Skeletal muscle tissue (tissue), 4 donors: ENCODE data around the gene TSLP. TPM values are rescaled to one million over a fixed set of nuclear protein-coding genes. Genes with fewer than 3 reads are reported as not detected.

Source experiments
- H3K27ac ChIP-seq: one replicate; pipeline ENCODE4 v1.7.0; 2013; ENCODE audit warnings: mild to moderate bottlenecking, low read depth, low read length, inconsistent platforms
- H3K27me3 ChIP-seq, 3 donors: one replicate each; pipeline ENCODE4 v1.7.0; 2013; ENCODE audit warnings: low read length in 3 of 3; ENCODE audit not compliant: control insufficient read depth in 3 of 3, insufficient read depth in 3 of 3
- H3K36me3 ChIP-seq, 3 donors: one replicate each; pipeline ENCODE4 v1.7.0; 2013; ENCODE audit warnings: low read length in 3 of 3; ENCODE audit not compliant: control insufficient read depth in 3 of 3, insufficient read depth in 3 of 3
- H3K4me1 ChIP-seq, 3 donors: one replicate each; pipeline ENCODE4 v1.7.0; 2013; ENCODE audit warnings: low read length in 3 of 3, mild to moderate bottlenecking in 3 of 3; ENCODE audit not compliant: control insufficient read depth in 3 of 3, insufficient read depth in 3 of 3
- H3K4me3 ChIP-seq, 3 donors: one replicate each; pipeline ENCODE4 v1.7.0; 2013; ENCODE audit warnings: low read length in 3 of 3
- H3K9ac ChIP-seq, 3 donors: one replicate each; pipeline ENCODE4 v1.7.0; 2013; ENCODE audit warnings: low read length in 3 of 3, mild to moderate bottlenecking in 3 of 3, moderate library complexity in 2 of 3, low read depth in 1 of 3
- H3K9me3 ChIP-seq, 3 donors: one replicate each; pipeline ENCODE4 v1.7.0; 2013; ENCODE audit warnings: low read length in 3 of 3; ENCODE audit not compliant: control insufficient read depth in 3 of 3
- total RNA-seq: library from RNA; depleted of rRNA; stranded (reverse); fragments of >200 nt; gene quantifications from one replicate; pipeline ENCODE4 v1.2.3, GENCODE V29; 2014
- donor health status: Osteomylitis.

Gene TSLP
- total RNA-seq, 1 donor from 2014 or later: under 0.01 TPM

DNA sequence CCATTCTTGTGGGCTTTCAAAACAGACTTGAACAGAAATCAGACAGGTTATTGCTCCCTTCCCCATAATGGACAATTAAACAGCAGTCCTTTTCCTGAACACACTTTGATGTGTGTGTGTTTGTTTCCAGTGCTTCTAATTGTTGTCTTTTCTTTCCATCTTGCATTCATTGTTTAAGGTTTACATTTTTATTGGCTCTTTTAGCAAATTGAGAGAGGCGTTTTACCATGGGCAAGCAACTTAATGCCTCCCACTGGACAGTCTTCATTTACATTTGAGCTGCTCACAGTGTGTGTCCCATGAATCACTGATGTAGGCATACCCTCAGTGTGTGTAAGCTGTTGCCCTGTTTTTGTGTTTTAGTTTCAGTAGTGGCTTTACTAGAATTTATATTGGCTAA is 45.6 kb downstream of the TSLP start:
- no peak overlapping the region for H3K4me3 ChIP-seq
- no peak overlapping the region for H3K27ac ChIP-seq
- no peak overlapping the region for H3K9ac ChIP-seq
- H3K4me1 ChIP-seq: no peaks in the 10 kb centered on the region
- H3K27me3 ChIP-seq: no peaks in the 10 kb centered on the region
- H3K36me3 ChIP-seq: peaks cover 12 to 54% (median 38%) of the 10 kb centered on the region in 3 donors
- no peaks in the 10 kb centered on the region for H3K9me3 ChIP-seq

DNA sequence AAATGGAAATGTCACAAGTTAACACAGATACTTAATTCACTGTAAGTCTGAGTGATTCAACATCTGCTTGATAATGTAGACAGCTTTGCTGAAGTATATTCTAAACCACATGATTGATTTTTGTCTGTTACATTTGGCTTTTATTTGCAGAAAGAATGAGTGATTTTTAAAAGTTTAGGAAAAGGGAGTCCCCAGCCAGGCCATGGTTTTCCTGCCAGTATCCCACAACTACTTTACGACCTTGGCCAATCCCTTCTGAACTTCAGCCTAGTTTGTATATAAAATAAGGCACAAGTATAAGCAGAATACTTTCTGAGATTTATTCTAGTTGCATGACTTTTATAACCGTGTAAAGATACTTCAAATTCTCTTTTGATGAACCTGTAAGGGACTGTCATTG is 47.7 kb downstream of the TSLP start:
- Histone ChIP-seq H3K27ac (no peak overlapping the region), H3K36me3 (peaks cover 17 to 61% (median 41%) of the 10 kb centered on the region in 3 donors), H3K27me3 (no peaks in the 10 kb centered on the region), H3K4me1 (no peaks in the 10 kb centered on the region), H3K4me3 (no peak overlapping the region), H3K9ac (no peak overlapping the region), H3K9me3 (no peaks in the 10 kb centered on the region)

DNA sequence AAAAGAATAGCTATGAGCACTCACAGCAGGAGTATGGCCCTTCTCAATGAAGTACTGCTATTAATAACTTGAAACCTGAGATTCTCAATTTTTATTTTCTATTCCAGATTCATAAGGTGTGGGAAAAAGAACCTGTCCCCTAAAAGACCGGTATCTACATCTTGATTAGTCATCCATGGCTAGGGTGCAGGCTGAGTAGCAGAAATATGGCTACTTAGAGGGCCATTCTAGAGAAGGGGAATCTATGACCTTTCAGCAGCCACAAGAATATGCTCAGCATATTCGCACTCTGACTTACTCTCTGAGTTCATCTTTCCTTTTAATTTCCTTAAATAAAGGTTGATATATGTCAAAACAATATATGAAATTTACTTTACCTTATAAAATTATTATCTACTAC is 48.3 kb downstream of the TSLP start:
- Histone ChIP-seq H3K9me3 (no peaks in the 10 kb centered on the region), H3K4me1 (no peaks in the 10 kb centered on the region), H3K27me3 (no peaks in the 10 kb centered on the region), H3K27ac (no peak overlapping the region), H3K36me3 (peaks cover 17 to 62% (median 42%) of the 10 kb centered on the region in 3 donors), H3K4me3 (no peak overlapping the region), H3K9ac (no peak overlapping the region)

DNA sequence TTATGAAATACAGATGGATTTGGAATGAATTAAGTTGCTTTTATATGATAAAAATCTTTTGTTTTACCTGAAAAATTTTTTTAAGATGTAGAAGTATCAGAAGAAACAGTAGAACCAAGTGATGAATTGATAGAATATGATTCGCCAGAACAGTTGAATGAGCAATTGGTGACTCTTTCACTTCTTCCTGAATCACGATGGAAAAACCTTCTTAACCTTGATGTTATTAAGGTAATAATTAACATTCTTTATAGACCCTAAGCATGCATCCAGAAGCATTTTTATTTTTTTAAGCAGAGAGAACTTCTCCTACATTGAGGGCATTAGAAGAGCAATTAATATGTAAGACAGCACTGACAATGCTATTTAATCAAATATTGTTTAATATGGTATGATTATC is 49.4 kb downstream of the TSLP start:
- Histone ChIP-seq H3K27ac (no peak overlapping the region), H3K27me3 (no peaks in the 10 kb centered on the region), H3K4me3 (no peak overlapping the region), H3K9me3 (no peaks in the 10 kb centered on the region), H3K4me1 (no peaks in the 10 kb centered on the region), H3K9ac (no peak overlapping the region), H3K36me3 (peaks cover 21 to 68% (median 51%) of the 10 kb centered on the region in 3 donors)

DNA sequence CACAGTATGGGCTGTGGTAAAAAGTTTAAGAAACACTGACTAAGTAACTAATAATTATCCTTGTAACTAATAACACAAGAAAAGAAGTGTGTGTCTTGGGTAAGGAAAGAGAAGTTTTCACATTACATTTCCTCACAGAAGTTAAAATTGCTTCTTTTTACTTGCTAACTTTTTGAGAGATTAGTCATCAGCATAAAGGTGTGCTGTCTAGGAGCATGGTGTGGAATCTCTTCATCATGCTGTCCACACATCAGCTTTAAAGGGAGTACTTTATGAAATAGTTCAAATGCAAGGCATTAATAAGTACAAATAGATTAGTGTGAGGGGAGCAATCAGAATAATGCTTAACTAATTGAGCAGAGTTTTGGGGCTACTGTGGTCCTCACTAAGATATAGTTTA is 50.4 kb downstream of the TSLP start:
- Histone ChIP-seq H3K27ac (no peak overlapping the region), H3K9me3 (no peaks in the 10 kb centered on the region), H3K4me3 (no peak overlapping the region), H3K36me3 (peaks cover 21 to 67% (median 57%) of the 10 kb centered on the region in 3 donors), H3K9ac (no peak overlapping the region), H3K27me3 (no peaks in the 10 kb centered on the region), H3K4me1 (no peaks in the 10 kb centered on the region)

DNA sequence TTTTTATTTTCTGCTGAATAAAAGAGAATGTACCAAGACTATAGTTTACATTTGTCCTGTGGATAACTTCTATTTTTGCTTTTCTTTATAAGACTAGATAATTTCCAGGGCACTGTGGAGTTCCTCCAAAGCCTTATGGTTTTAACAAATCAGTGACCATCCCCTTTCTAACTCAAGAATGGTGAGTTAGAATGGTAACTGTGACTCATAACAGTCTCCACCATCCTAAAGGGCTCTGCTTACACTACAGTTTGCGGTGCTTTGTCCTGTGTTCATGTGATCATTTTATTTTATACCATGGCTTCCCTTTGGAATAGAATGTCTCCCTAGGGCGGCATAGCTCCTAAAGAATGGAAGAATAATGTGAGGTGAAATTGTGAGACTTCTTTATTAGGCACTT is 50.9 kb downstream of the TSLP start:
- no peak overlapping the region for H3K4me3 ChIP-seq

DNA sequence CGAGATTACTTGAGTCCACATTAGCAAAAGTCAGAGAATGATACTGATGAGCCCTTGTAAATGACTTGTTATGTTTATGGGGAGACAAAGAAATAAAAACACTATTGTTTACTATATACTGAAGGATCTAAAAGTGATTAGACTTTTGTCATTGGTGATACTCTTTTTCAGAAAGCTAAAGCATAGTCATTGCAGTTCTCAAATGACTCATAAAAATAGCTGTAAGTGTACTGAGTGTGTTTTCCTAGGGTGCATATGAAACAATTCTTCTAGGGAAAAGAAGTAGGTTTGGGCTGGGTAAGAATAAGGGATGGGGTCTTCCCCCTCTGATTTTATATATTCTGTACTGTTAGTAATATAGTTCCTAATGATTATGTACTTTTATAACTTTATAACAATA is 53.3 kb downstream of the TSLP start:
- H3K36me3 ChIP-seq: peaks cover 21 to 58% (median 56%) of the 10 kb centered on the region in 3 donors
- no peak overlapping the region for H3K4me3 ChIP-seq
- no peaks in the 10 kb centered on the region for H3K4me1 ChIP-seq
- H3K27me3 ChIP-seq: no peaks in the 10 kb centered on the region
- no peak overlapping the region for H3K9ac ChIP-seq
- H3K27ac ChIP-seq: no peak overlapping the region
- H3K9me3 ChIP-seq: no peaks in the 10 kb centered on the region

More for the DNA sequence above, 50.9 kb downstream of the TSLP start:
- H3K27ac ChIP-seq: no peak overlapping the region
- peaks cover 23 to 65% (median 59%) of the 10 kb centered on the region in 3 donors for H3K36me3 ChIP-seq
- H3K9me3 ChIP-seq: no peaks in the 10 kb centered on the region
- no peaks in the 10 kb centered on the region for H3K4me1 ChIP-seq
- no peak overlapping the region for H3K9ac ChIP-seq
- no peaks in the 10 kb centered on the region for H3K27me3 ChIP-seq

DNA sequence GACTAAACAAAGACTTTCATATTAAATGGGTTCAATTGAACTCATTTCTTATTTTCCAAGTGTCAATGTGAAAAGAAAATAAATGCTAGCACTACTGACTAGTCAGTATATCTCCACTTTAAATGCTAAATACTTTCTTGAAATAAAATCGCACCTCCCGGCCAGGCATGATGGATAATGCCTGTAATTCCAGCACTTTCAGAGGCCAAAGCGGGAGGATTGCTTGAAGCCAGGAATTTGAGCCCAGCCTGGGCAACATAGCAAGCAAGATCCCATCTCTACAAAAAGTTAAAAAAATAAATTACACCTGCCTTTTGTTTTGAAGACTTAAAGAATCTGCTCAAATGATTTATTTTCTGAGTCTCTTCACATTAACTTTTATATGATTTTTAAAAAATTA is 55.4 kb downstream of the TSLP start:
- no peaks in the 10 kb centered on the region for H3K27me3 ChIP-seq
- H3K4me3 ChIP-seq: no peak overlapping the region
- H3K9ac ChIP-seq: no peak overlapping the region
- no peaks in the 10 kb centered on the region for H3K9me3 ChIP-seq
- no peaks in the 10 kb centered on the region for H3K4me1 ChIP-seq
- H3K27ac ChIP-seq: no peak overlapping the region
- peaks cover 16 to 41% (median 40%) of the 10 kb centered on the region in 3 donors for H3K36me3 ChIP-seq

Other genes starting within 250 kb of the TSLP start
- gene WDR36, start 20.6 kb downstream of the TSLP start, total RNA-seq: 24.5 TPM
- gene CAMK4, start 152.7 kb downstream of the TSLP start, total RNA-seq: 4.7 TPM